HG03060 (cell line): ENCODE results near the gene RCAN1.
A peak's percentile ranks its signal among the peaks of the same experiment; 100 is the strongest.

Source experiments
- ATAC-seq: cut with Tn5 transposase; IDR thresholded peaks from one replicate; pipeline ENCODE4 v1.9.1; 2021; ENCODE audit warnings: low read depth, moderate number of reproducible peaks; ENCODE audit not compliant: unreplicated experiment

Gene RCAN1

DNA sequence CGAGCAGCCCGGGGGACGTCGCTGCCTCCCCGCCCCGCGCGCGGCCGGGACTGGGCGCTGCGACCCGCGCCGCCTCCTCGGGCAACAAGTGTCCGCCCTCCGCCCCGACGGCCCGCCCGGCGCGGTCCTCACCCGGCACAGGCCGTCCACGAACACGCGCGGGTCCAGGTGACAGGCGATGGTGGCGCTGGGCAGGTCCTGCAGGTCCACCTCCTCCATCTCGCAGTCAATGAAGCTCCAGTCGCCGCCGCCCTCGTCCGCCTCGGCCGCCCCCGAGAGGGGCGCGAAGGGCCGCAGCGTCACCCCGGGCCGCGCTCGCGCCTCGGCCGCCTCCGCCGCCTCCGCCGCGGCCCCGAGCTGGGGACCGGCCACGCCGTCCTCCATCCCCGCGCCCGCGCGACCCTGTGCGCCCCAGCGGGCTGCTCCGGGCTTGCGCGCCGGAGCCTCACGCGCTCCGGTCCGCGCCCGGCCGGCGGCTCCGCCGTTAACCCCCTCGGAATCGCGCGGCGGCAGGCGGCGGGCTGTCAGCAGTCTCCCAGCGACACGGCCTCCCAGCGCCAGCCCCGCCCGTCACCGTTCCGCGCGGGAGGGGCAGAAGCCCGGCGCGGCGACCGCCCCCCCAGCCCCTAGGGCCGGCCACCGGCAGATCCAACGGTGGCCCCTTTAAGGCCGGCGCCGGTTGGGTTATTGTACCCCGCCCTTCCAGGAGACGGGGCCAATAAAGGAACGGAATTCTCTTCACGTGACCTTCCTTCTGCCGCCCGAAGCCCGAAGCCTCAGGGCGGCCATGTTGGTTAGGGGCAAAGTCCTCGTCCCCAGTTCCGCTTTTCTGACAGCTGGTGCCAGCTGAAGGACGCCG, at the start of gene RCAN1:
Gene RCAN1 (minus strand): TSS at position 486 of the 859 bp plus-strand sequence. CDS start 102 bp downstream, at position 384.
- ATAC-seq = peak; percentile 96

DNA sequence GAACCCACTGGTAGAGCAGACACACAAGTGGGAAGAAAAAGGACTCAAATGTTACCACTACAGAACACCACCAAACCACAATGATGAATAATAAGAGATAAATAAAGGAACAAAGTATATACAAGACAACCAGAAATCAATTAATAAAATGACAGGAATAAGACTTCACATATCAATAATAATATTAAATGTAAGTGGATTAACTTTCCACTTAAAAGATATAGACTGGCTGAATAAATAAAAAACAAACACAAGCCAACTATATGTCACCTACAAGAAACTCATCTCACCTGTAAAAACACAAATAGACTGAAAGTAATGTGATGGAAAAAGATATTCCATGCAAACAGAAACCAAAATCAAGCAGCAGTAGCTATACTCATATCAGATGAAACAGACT, 46.9 kb upstream of the RCAN1 start:
- ATAC-seq = no peak

DNA sequence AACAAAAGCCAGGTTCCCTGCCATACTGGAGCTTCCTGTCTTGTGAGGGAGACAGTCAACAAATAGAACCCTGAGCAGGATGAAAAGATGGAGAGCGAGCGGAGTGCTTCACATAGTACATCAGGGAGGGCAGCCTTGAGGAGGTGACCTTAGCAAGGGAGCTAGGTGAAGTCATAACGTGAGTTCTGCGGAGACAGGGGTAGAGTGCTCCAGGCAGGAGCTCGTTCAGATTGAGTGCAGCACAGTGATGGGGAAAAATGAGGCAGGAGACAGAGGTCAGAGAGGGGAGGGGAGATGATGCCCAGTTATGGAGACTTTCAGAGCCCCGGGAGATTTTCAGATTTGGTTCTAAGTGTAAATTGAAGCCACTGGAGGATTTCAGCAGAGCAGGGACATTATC, 38.6 kb upstream of the RCAN1 start:
- ATAC-seq = no peak

DNA sequence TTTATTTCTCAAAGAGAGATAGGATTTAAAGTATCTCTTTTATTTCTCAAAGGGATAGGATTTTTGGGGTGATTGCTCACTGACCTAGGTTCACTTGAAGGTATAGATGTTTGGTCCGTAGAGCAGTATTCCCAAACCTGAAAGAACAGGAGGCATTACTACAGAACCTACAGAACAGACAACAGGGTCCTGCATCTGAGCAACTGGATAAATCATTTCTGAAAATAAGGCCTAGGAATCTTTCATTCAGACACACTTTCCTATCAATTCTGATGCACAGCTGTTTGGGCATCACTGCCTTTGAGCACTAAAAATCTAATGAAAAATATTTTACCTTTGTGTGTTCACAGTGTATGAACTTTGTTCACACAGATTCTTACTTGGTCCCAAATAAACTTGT, 36.7 kb upstream of the RCAN1 start:
- ATAC-seq = no peak

DNA sequence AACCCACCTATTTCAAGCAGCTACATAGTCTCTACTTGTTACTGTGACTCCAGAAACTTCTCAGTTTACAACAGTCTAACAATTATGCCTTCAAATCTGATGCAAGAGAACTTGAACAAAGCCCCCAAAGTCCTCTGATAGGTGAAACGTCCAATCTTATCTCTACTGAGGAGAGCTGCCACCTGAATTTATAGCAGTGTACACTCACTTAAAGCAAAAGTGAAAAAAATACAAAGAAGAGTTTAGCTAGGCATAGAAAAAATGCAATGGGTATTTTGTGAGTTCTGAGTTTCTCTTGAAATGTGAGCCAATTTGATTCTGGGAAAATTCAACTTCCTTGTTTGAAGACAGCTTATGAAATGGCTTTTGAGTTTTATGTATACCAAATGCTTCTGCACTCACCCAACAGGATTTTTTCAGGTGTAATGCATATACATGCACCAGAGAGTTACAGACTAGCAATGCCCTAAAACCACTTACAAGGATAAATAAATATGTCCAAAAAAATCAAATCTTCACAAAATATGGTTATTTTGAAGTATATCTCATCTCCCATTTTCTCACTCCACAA, 36.0 kb upstream of the RCAN1 start:
- ATAC-seq = no peak

DNA sequence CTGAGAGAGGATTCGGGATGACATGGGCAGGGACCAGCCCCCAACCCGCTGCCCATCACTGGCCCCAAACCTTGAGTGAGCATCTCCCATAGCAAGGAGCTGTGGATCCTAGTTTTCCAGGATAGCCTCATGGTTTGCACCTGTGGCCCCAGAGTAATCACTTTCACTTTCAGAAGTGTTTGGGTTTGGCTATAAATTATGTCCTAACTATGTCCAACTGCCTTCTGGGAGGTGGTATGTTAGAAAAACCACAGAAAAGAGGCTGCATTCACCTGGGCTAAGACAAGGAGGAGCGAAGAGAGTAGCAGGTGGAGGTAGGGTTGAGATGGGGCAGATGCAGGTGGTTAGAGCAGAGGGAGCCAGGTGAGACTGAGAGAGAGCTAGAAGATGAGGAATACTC, 34.5 kb upstream of the RCAN1 start:
- no peak for ATAC-seq

DNA sequence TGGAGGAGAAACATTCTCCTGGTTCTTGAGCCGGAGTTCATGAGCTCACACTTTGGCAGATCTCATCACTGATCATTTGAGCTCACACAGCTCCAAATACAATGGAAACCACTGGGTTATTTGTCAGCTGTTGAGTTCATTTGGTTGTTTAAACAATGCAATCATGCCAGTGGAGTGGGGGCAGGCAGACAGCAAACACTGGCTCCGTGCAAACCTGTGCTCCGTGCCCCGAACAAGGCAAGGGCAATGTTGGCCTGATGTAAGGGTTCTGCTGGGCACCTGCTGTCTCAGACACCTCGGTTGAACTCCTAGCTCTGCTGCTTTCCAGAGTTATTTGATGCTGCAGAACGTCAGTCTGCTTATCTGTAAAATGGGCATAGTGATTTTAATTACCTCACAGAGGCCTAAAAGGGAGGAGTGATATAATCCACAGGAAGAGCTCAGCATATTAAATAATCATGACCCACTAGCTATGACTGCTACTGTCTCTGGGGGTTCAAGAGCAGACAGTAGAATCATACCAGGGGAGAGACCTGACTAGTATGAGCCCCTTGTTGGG, 33.9 kb upstream of the RCAN1 start:
- no peak for ATAC-seq

DNA sequence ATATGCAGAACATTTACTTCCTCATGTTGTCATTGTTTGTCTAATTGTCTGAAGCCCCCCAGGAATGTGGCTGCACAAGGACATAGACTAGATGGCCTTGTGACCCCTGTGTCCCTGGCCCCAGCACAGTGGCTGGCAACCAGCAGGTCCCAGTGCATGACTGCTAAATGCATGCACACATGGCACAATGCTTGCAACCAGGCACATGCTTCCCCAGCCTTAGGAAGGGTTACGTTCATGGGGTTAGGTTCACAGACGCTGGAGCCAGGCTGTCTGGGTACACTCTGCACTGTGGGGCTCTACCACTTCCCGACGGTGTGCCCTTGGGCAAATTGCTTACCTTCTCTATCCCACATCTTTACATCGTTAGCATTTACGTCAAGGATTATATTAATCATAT, 32.6 kb upstream of the RCAN1 start:
- ATAC-seq = no peak

DNA sequence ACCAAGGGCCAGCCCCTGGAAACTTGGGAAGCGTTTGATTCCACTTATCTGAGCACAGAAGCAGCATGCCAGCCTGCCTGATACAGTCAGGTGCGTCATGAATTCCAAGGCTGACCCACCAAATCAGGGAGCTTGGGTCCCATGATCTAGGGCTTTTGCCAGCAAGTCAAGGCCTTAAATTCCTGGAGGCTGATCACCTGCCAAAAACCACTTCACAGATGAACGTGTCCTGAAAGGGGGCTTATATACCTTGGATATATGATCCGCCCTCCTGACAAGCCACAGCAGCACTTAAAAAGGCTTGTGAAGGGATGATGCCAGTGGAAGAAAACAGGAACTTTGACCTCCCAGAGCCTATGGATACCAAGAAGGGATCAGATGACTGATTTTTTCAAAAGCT, 29.9 kb upstream of the RCAN1 start:
- ATAC-seq = no peak

DNA sequence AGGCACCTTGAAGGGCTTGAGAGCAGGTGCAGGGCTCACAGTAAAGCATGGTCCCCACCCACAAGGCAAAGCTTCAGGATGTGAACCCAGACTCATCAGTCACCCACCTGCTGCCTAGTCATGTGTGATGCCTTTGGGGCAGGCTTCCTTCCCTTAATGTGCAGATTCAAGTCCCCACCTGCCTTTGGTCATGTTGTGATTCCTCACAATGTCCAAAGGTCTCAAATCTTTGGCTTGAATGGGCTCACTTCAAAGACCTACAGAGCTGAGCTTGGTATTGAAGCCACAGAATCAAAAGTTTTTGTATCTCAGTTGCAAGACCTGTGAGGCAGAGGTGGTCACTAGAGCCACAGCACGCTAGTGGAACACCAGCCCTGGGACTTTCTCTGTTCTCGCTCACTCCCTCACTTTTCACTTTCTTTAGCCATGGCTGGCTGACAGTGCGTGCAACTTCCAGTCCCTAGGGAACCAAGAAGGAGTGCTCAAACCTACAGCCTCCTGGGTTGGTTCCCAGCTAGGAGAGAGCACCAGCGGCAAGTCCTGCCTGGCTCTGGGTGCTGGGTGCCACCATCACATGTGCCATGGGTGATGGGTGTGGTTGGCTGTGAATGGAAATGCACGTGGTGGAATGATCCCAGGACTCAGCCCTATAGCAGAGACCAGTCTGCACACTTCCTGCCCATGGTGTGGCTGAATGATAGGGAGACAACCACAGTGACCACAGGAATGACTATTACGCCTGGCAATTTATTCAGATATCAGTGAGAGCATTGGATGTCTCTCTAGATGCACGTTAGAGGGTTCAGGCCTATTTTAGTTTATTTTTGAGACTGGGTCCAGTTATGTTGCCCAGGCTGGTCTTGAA, 27.5 kb upstream of the RCAN1 start:
- ATAC-seq = peak; percentile 38

DNA sequence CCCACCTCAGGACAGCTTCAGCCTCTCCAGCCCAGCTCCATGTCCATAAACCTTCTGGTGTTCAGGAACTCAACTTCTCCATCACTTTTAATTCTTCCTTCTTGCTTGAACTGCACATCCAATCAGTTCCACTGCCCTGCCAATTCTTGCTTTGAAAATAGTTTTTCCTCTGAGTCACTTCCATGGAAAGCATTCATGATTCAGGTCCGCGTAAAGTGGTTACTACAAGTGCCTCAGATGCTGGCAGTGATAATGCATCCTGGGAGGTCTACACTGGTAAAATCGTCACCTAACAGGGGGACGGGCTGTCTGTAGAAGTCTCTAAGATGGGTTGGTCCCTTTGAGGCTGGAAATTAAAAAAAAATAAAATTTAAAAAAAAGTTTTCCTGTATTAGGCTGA, 25.9 kb upstream of the RCAN1 start:
- ATAC-seq = no peak

DNA sequence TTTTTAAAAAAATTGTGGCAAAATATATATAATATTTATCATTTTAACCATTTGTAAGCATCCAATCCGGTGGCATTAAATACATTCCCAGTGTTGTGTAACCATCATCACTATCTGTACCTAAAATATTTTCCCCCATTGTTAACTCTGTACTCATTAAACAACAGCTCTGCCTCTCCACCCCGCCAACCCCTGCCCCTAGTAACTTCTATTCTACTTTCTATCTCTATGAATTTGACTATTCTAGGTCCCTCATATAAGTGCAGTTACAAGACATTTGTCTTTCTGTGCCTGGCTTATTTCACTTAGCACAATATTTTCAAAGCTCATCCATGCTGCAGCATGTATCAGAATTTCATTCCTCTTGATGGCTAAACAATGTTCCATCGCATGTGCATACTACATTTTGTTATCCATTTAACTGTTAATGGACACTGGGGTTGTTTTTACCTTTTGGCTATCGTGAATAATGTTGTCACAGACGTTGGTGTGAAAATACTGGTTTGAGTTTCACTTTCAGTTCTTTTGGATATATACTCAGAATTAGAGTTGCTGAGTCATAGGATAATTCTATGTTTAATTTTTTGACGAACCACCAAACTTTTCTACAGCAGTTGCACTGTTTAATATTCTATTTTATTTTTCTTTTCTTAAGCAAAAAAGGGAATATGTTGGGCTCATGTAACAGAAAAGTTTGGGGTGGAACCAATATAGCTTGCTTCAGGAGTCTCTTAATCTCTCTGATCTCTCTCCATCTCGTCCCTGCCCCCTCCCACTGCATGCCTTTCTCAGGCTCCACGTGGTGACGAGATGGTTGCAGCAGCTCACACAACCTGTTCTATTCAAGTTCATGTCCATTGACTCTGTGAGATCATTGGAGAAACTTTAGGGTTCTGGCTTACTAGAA, 25.2 kb upstream of the RCAN1 start:
- ATAC-seq = peak; percentile 33

DNA sequence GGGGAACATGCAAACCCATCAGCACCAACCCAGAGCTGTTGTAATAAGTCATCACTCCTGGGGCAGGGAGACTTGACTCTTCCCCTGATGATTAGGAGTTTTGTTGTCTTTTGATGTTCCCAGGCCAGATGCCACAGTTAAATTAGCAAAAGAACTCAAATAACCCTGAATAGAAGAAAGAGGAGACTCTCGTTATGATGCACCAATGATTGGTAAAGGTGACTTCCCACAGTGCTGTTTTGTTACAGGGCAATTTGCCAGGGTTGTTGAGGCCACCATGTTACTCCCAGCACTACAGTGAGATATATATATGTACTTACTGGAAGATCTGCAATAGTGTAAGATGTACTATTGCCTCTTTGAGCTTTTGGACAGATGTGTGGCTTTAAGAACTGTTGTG, 24.3 kb upstream of the RCAN1 start:
- ATAC-seq = no peak

DNA sequence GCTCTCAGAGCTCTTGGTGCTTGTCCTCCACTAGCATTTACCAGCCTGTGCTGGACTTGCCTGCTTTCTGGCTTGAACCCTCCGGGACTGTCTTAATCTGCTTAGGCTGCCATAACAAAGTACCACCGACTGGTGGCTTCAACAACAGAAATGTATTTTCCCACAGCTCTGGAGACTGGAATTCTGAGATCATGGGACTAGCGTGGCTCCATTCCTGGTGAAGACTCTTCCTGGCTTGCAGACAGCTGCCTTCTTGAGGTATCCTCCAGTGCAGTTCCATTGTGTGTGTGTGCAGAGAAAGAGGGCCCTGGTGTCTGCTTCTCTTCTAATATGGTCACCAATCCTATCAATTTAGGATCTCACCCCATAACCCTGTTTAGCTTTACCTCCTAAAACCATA, 22.0 kb upstream of the RCAN1 start:
- ATAC-seq = no peak

DNA sequence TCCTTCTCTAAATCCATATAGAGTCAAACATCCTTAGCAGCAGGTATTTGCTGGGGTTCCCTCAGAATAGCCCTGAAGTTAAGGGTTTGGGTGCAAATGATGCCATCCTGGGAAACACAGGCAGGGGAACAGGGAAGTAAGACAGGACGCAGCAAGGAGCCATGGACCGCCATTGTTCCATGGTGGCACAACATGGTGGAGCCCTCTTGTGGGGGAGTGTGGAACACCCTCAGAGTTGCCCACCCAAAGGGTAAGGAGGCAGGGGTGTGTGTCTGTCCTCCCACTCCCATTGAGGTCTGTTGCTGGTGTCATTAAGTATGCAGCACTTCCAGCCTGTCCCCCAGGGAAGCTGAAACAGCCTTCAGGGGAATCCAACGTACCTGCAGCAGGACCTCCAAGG, 20.4 kb upstream of the RCAN1 start:
- ATAC-seq = no peak

DNA sequence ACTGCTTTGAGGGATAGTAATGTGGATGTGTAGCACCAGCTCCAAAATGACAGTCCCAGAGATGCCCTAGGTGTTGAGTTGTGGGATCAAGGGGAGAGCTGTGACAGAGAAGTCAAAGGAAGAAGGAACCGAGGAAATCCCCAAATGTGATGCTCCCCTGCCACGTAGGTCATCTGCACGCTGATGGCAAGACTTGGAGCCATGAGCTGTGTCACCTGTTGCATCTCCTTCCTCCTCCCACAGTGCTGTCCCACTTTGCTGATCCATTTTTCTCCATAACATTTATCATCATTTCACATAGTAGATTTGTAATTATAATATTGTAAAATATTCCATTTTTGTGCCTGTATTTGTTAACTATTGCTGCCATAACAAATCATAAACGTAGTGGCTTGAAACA, 17.6 kb upstream of the RCAN1 start:
- no peak for ATAC-seq

DNA sequence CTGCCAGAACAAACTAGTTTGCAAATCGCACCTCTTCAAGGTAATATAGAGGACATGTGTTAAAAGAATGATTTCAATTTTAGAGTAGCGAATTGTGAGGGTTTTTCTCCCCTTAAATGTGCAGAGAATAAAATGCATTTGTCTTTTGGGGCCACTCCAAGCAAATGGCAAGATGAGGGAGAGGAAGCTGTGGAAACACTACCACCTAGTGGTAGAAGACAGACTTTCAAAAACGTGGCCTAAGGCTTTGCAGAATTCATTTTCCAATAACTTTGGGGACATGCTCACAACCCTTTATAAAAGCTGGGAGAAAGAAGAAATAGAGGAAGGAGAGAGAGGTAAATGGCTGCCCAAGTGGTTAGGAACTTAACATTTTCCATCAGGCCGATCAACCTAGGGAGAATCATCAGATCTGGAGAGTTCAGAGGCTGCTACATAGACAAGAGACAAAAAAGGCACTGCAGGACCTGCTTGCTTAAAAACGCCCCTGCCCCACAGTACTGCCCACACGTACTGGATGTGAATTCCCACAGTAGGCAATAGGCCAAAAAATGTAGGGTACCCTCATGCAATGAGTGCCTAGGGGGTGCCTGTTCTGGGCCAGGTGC, 15.7 kb upstream of the RCAN1 start:
- ATAC-seq = no peak

DNA sequence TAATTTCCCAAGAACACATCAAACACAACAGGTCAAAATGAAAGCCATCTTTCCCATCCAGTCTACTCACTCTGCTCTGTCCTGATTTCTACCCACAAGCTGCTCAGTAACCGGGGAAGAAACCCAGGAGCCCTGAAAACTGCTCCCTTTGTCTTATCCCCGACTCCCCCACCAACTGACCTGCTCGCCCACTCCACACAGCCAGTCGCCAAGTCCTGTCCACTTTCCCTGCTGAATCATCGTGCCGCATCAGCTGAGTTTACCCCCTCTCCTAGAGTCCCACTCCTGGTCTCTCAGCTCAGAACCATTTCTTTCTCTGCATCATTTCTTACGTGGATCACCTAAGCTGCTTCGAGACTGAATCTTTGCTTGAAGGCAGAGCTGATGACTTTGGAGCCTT, 11.2 kb upstream of the RCAN1 start:
- no peak for ATAC-seq

DNA sequence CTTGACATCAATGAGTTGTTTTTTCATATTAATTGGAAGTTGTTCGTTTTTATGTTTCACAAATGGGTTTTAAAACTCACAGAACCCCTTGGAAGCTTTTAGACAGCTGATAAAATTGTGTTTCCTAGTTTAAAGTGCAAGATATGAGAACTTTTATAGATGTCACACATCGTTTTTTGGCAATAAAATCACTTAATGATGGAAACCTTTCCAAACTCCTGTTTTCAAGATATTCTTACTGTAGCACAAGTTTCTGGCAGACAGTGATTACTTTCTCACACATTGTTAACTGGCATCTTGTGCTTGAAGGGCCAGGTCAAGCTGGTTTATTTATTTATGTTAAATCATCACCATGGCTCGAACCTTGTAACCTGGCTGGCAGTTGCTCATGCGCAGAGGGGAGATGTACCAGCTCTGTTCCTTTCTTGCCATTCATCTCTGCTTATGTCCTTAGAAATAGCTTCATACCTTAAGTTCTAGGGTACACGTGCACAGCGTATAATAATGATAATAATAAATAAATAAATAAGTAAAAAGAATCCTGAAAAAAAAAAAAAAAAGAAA, 10.2 kb upstream of the RCAN1 start:
- ATAC-seq = no peak
